ENCODE measurements around the gene TAL1.
A peak's percentile ranks its signal among the peaks of the same experiment; 100 is the strongest.
"Not testable (repeated sequence)": the region's sequence is repeated elsewhere in the genome, so short reads cannot be mapped to it uniquely, and the experiment has no call there.

The TAL1 gene

GRCh38 chr1:47210666-47211065 lies 21.4 kb downstream of the TAL1 start:
- no peak for DNase-seq

GRCh38 chr1:47209725-47210325 lies 22.2 kb downstream of the TAL1 start:
- DNase-seq = no peak

GRCh38 chr1:47209091-47209490 lies 22.9 kb downstream of the TAL1 start:
- no peak for DNase-seq

- DNase-seq = no peak
Measured at GRCh38 chr1:47208374-47208850, 23.6 kb downstream of the TAL1 start.

- no peak for DNase-seq
Measured at GRCh38 chr1:47207803-47208373, 24.1 kb downstream of the TAL1 start.

GRCh38 chr1:47205918-47206317 lies 26.1 kb downstream of the TAL1 start:
- DNase-seq = no peak

- not testable (repeated sequence) for DNase-seq
Measured at GRCh38 chr1:47203504-47203903, 28.5 kb downstream of the TAL1 start.

GRCh38 chr1:47201179-47201578 lies 30.8 kb downstream of the TAL1 start:
- DNase-seq = no peak

- DNase-seq = no peak
Measured at GRCh38 chr1:47198214-47198613, 33.8 kb downstream of the TAL1 start.

GRCh38 chr1:47196622-47197021 lies 35.4 kb downstream of the TAL1 start:
- no peak for DNase-seq

- DNase-seq = not testable (repeated sequence)
Measured at GRCh38 chr1:47195981-47196380, 36.0 kb downstream of the TAL1 start.

GRCh38 chr1:47194311-47194710 lies 37.7 kb downstream of the TAL1 start:
- no peak for DNase-seq

GRCh38 chr1:47193496-47193895 lies 38.5 kb downstream of the TAL1 start:
- DNase-seq = not testable (repeated sequence)

GRCh38 chr1:47192458-47193384 lies 39.3 kb downstream of the TAL1 start:
- peak; percentile 12 for DNase-seq

- no peak for DNase-seq
Measured at GRCh38 chr1:47191940-47192457, 40.0 kb downstream of the TAL1 start.

- DNase-seq = no peak
Measured at GRCh38 chr1:47190857-47191256, 41.2 kb downstream of the TAL1 start.

GRCh38 chr1:47190509-47190855 lies 41.5 kb downstream of the TAL1 start:
- DNase-seq = no peak

GRCh38 chr1:47189844-47190508 lies 42.0 kb downstream of the TAL1 start, which contains the start of gene PDZK1IP1:
TSS of gene PDZK1IP1 (minus strand) at chr1:47190036. CDS start at chr1:47189932, 104 bp downstream.
- DNase-seq = no peak

- no peak for DNase-seq
Measured at GRCh38 chr1:47188791-47189785, 42.9 kb downstream of the TAL1 start.

GRCh38 chr1:47187926-47188250 lies 44.1 kb downstream of the TAL1 start:
- no peak for DNase-seq

- DNase-seq = no peak
Measured at GRCh38 chr1:47187231-47187925, 44.6 kb downstream of the TAL1 start.
